G401 (cell line): ENCODE results near the gene CPED1. TPM values are rescaled to one million over a fixed set of nuclear protein-coding genes. Genes with fewer than 3 reads are reported as not detected.
"Not testable (repeated sequence)": the region's sequence is repeated elsewhere in the genome, so short reads cannot be mapped to it uniquely, and the experiment has no call there.

ENCODE experiments used
- DNase-seq: peaks from one replicate; pipeline ENCODE4 v3.0.0-alpha.2; 2015; ENCODE audit warnings: low spot score
- in situ Hi-C: cut with HindIII; loops from 2 replicates; pipeline ENCODE4 v1.10.0; 2016; ENCODE audit warnings: low sequenced_read_pairs, mixed read lengths
- total RNA-seq: library from RNA; depleted of rRNA; stranded (reverse); fragments of >200 nt; shearing (Covaris generic); gene quantifications from 2 replicates; pipeline ENCODE4 v1.2.3, GENCODE V29; 2014

The CPED1 gene
- total RNA-seq, 1 experiment from 2014 or later, result 30.7 TPM

GRCh38 chr7:121032645-121033460 lies 44.3 kb downstream of the CPED1 start:
- in situ Hi-C loops, result no loop called here
- no peak for DNase-seq

DNA sequence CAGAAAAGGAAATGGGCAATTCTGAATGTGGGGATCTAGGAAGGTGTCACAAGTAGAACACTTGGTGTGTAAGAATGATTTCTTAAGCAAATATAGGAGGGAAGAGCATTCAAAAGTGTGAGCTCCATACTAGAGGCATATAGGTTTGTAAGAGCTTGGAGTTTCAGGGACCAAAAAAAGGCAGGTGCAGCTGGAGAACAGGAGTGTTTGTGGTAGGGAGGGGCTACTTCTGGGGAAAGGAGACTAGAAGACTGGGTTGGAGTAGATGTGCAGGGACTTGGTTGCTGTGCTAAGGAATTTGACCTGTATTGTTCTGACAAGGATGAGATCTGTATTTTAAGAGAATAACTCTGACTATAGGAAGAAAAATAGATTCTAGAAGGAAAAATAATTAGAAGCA lies 46.4 kb downstream of the CPED1 start:
- in situ Hi-C loops, result no loop called here

GRCh38 chr7:121036776-121037175 lies 48.3 kb downstream of the CPED1 start:
- DNase-seq, in situ Hi-C loops: not testable (repeated sequence)

More for the DNA sequence above, 46.4 kb downstream of the CPED1 start:
- DNase-seq, result no peak

- DNase-seq, in situ Hi-C loops: not testable (repeated sequence)
These were observed 48.8 kb downstream of the CPED1 start for GRCh38 chr7:121037329-121037728.

GRCh38 chr7:121037957-121038716 lies 49.6 kb downstream of the CPED1 start:
- DNase-seq, result no peak
- in situ Hi-C loops, result no loop called here

DNA sequence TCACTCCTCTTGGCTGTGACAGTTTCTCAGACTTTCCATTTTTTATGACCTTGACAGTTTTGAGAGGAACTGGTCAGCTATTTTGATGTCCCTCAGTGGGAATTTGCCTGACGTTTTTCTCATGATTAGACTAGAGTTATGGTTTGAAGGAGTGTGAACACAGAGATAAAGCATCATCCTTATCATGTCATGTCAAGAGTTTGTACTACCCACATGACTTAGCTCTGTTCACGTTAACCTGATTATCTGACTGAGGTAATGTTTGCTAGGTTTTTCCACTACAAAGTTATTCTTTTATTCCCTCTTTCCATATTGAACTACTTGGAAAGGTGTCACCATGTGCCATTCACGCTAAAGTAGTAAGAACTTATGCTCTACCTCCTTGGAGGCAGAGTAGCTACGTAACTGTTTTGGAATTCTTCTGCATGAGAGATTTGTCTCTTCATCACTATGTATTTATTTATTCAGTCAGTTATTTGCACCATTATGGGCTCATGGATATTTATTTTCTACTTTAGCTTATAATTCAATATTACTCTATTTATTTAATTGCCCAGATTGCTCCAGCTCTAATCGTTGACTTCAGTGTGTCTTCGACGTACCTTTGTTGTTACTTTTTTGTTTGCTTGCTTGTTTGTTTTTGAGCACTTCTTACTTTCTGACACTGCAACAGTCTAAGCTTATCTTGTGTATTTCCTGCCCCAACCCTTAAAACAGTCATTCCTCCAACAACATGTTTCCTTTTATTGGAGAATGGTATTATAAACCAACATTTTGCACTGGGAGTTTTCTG lies 50.4 kb downstream of the CPED1 start:
- in situ Hi-C loops, result no loop called here
- DNase-seq, result no peak

DNA sequence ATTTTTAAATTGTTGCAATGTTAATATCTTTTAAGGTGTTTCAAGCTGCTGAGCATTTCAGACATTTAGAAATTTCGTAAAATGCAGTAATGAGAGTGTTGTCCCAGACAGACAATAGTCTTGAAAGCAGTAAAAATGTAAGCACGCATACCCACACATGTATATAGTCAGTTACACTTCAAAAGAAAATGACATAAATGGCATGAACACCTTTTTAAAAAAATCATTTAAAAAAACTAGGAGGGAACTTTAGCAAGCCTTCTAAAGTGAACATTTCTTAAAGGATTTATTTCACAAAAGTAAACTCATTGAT lies 51.0 kb downstream of the CPED1 start:
- no peak for DNase-seq
- in situ Hi-C loops, result no loop called here

DNA sequence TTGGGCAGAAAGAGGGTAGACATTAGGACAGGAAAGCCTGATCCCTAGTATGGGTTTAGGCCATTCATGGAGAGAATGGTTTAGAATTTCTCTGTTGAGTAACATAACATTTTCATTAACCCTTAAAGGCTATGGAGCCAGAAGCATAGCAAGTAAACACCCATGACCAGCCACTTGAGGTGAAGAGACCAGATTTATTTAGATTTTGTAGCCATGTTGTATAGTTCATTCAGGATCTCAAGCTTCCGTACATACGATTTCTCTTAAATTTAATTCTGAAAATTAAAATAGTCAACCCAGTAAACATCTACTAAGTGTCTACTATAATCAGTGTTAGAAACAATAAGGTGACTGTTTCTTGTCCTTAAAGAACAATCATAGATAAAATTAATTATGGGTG lies 51.5 kb downstream of the CPED1 start:
- in situ Hi-C loops, result no loop called here
- DNase-seq, result no peak

- DNase-seq, result no peak
- in situ Hi-C loops, result no loop called here
These were observed 53.1 kb downstream of the CPED1 start for GRCh38 chr7:121041516-121042148.

DNA sequence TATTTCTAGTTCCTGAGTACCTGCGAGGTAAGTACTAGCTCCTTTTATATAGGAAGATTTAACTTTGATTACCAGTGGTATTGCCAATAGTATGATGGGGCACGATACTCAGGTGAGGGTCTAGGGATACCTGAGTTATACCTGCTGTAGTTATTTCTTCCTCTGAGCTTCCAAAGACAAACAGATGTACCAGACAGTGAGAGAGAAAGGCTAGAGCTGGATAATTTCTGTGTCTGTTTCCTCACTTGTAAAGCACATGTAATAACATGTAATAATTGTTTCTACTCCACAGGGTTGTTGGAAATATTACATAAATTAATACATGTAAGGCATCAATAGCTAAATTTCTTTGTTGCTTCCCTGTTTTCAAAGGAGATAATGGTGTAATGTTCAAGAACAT lies 53.7 kb downstream of the CPED1 start:
- in situ Hi-C loops, result no loop called here
- no peak for DNase-seq

- in situ Hi-C loops, result no loop called here
- no peak for DNase-seq
These were observed 54.4 kb downstream of the CPED1 start for GRCh38 chr7:121042899-121043298.

GRCh38 chr7:121043314-121044234 lies 55.1 kb downstream of the CPED1 start:
- DNase-seq, result no peak
- in situ Hi-C loops, result no loop called here

- DNase-seq, result no peak
- in situ Hi-C loops, result no loop called here
These were observed 56.6 kb downstream of the CPED1 start for GRCh38 chr7:121045090-121045489.

DNA sequence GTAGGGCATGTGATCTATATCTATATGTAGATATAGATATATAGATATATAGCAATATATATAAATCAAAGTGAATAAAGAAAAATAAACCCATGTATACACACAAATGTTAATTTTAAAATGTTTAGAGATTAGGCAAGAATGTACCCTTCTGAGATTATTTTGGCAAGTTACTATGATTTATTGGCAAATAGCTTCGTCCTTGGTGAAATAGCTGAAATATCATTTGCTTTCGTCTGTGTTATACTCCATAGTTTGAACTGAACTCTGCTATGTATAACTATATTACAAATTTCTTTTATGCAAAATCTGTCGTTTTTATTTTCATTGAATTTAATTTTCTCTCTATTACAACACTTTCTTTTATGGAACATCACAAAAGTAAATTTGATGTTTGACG lies 57.5 kb downstream of the CPED1 start:
- in situ Hi-C loops, result no loop called here
- no peak for DNase-seq

GRCh38 chr7:121046893-121047468 lies 58.5 kb downstream of the CPED1 start:
- DNase-seq, result no peak
- in situ Hi-C loops, result no loop called here

- no peak for DNase-seq
- in situ Hi-C loops, result no loop called here
These were observed 59.7 kb downstream of the CPED1 start for GRCh38 chr7:121048195-121048594.

DNA sequence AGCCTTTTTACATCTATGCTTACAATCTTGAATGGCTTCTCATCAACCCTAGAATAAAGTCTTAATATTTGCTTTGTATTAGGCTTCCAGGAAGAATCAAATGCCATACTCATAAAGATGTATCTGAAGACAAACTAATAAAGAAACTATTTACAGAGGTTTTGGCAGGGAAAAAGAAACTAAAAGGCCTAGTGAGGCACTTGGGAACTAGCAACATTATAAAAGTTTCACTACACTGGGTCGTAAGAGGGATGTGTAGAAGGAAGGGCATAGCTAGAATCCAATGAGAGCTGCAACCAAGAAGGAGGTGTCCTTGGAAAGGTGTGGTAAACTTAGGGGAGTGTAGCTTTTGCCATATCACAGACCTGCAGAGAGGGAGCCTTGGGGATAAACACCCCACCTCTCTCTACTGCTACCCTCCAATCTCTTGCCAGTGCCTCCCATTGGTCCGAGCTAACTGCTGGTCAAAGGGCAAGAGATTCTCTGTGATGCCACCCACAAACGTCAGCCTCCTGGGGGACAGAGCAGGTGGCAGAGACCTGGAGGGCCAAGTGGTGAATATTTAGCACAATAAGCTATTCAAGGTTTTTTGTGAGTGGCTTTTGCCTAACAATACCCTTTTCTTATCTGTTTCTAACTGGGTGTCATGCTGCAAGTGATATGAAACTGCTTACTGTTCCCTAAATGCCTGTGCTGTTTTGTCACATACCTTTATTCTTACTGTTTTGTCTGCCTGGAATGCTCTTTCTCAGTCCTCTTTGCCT lies 60.7 kb downstream of the CPED1 start:
- DNase-seq, result no peak
- in situ Hi-C loops, result no loop called here
